ENCODE data around the gene NUDT12.

NUDT12 gene

GRCh38 chr5:103532086-103532734, 30.4 kb downstream of the NUDT12 start:
- ChIA-PET POLR2A (no interaction called here), CTCF (interaction anchor here (1.1 to 1.6 kb wide), 2 partner anchors 9 to 17 kb away, joined by 5 to 10 read pairs; no protein-coding TSS in a partner anchor)
- DNase-seq (ENCODE audit: extremely low spot score): no peak
- no peak for TF ChIP-seq CTCF (IDR thresholded peaks at IDR 0.05; ENCODE audit: control extremely low read depth, extremely low read depth, low read depth, missing control alignments)

- ChIA-PET POLR2A (no interaction called here), CTCF (interaction anchor here (0.7 to 1.4 kb wide), 2 partner anchors 9 to 15 kb away, joined by 3 to 4 read pairs; no protein-coding TSS in a partner anchor)
- no peak for DNase-seq (ENCODE audit: extremely low spot score)
- no peak for TF ChIP-seq CTCF (IDR thresholded peaks at IDR 0.05; ENCODE audit: control extremely low read depth, extremely low read depth, low read depth, missing control alignments)
Measured at GRCh38 chr5:103526164-103526915, 36.2 kb downstream of the NUDT12 start.

GRCh38 chr5:103525361-103525760, 37.2 kb downstream of the NUDT12 start:
- ChIA-PET POLR2A (no interaction called here), CTCF (interaction anchor here (0.7 kb wide), 1 partner anchor 8 kb away, joined by 4 read pairs; no protein-coding TSS in a partner anchor)
- DNase-seq (ENCODE audit: extremely low spot score): no peak
- TF ChIP-seq CTCF (IDR thresholded peaks at IDR 0.05; ENCODE audit: control extremely low read depth, extremely low read depth, low read depth, missing control alignments): no peak

- TF ChIP-seq CTCF (IDR thresholded peaks at IDR 0.05; ENCODE audit: control extremely low read depth, extremely low read depth, low read depth, missing control alignments): no peak
- CTCF ChIA-PET: no interaction called here
- POLR2A ChIA-PET: no interaction called here
Measured at GRCh38 chr5:103523319-103523718, 39.3 kb downstream of the NUDT12 start.

GRCh38 chr5:103522586-103522985, 40.0 kb downstream of the NUDT12 start:
- TF ChIP-seq CTCF (IDR thresholded peaks at IDR 0.05; ENCODE audit: control extremely low read depth, extremely low read depth, low read depth, missing control alignments): no peak
- no peak for DNase-seq (ENCODE audit: extremely low spot score)
- CTCF ChIA-PET: no interaction called here
- POLR2A ChIA-PET: no interaction called here

More at GRCh38 chr5:103523319-103523718, 39.3 kb downstream of the NUDT12 start:
- no peak for DNase-seq (ENCODE audit: extremely low spot score)

GRCh38 chr5:103519550-103519949, 43.0 kb downstream of the NUDT12 start:
- no peak for DNase-seq (ENCODE audit: extremely low spot score)
- CTCF ChIA-PET: no interaction called here
- POLR2A ChIA-PET: no interaction called here
- no peak for TF ChIP-seq CTCF (IDR thresholded peaks at IDR 0.05; ENCODE audit: control extremely low read depth, extremely low read depth, low read depth, missing control alignments)
